Endodermal cell (in vitro differentiated cells): ENCODE results near the gene SRSF1. TPM values are rescaled to one million over a fixed set of nuclear protein-coding genes. Genes with fewer than 3 reads are reported as not detected.

Experiments used
- DNase-seq: peaks from one replicate; pipeline ENCODE4 v3.0.0-alpha.2; 2017
- H3K27ac ChIP-seq: 2 replicates; pipeline ENCODE4 v1.5.1; 2013; ENCODE audit warnings: mild to moderate bottlenecking, low read depth, low read length, moderate library complexity
- H3K27me3 ChIP-seq: 2 replicates; pipeline ENCODE4 v1.6.1; 2013; ENCODE audit warnings: mild to moderate bottlenecking, low read length, moderate library complexity; ENCODE audit not compliant: insufficient read depth, control insufficient read depth, poor library complexity, severe bottlenecking
- H3K36me3 ChIP-seq: 2 replicates; pipeline ENCODE4 v1.7.0; 2013; ENCODE audit warnings: mild to moderate bottlenecking, low read length, moderate library complexity; ENCODE audit not compliant: control insufficient read depth, insufficient read depth
- H3K4me1 ChIP-seq: one replicate; pipeline ENCODE4 v1.7.0; 2013; ENCODE audit warnings: low read length; ENCODE audit not compliant: control insufficient read depth, insufficient read depth
- H3K4me3 ChIP-seq: 2 replicates; pipeline ENCODE4 v1.5.1; 2013; ENCODE audit warnings: mild to moderate bottlenecking, low read length, moderate library complexity
- H3K9ac ChIP-seq: 2 replicates; pipeline ENCODE4 v1.6.1; 2013; ENCODE audit warnings: mild to moderate bottlenecking, low read length, moderate library complexity; ENCODE audit not compliant: poor library complexity, severe bottlenecking; ENCODE audit errors: extremely low read depth
- H3K9me3 ChIP-seq: 2 replicates; pipeline ENCODE4 v1.6.1; 2013; ENCODE audit warnings: mild to moderate bottlenecking, low read length, moderate library complexity; ENCODE audit not compliant: control insufficient read depth
- H3K27ac Mint-ChIP-seq: 2 replicates; pipeline ENCODE4 v1.8.0; 2020; ENCODE audit warnings: mixed read lengths
- H3K27me3 Mint-ChIP-seq: 2 replicates; pipeline ENCODE4 v1.8.0; 2021; ENCODE audit warnings: mild to moderate bottlenecking, mixed read lengths; ENCODE audit not compliant: insufficient read depth
- H3K36me3 Mint-ChIP-seq: 2 replicates; pipeline ENCODE4 v1.8.0; 2020; ENCODE audit warnings: low read depth, mixed read lengths
- H3K4me1 Mint-ChIP-seq: 2 replicates; pipeline ENCODE4 v1.8.0; 2020; ENCODE audit warnings: mixed read lengths
- H3K4me3 Mint-ChIP-seq: 2 replicates; pipeline ENCODE4 v1.8.0; 2020; ENCODE audit warnings: mild to moderate bottlenecking, moderate library complexity, mixed read lengths
- H3K9me3 Mint-ChIP-seq: 2 replicates; pipeline ENCODE4 v1.8.0; 2020; ENCODE audit warnings: mild to moderate bottlenecking, mixed read lengths
- WGBS, 2 experiments: methylation state at CpG; one replicate each; pipeline versions ENCODE4 v1.1.5 to v1.1.7; 2013; ENCODE audit warnings: missing lambda C conversion rate in 2 of 2, mixed read lengths in 1 of 2; ENCODE audit not compliant: insufficient coverage in 1 of 2, insufficient read length in 1 of 2; 5-methylcytosine and 5-hydroxymethylcytosine counted together
- total RNA-seq, 2 donors: library from RNA; stranded (reverse); fragmentation: NEBNext Ultra II Directional in 1 of 2; extraction: Animal tissue kit (Norgen Biotek cat#: 25700) in 1 of 2; gene quantifications; 2 replicates in 1 of 2; 3 replicates in 1 of 2; pipeline ENCODE4 v1.2.1, GENCODE V29; 2021
- TF ChIP-seq, protein P1 (sequence below): fragments of 200-600 bp; sonication (generic); conservative IDR thresholded peaks from 2 replicates; pipeline ENCODE4 v1.5.0; 2021; ENCODE audit warnings: antibody characterized with exemption, mild to moderate bottlenecking

SRSF1 gene
- total RNA-seq, 2 donors from 2014 or later: 339 to 361 TPM

DNA sequence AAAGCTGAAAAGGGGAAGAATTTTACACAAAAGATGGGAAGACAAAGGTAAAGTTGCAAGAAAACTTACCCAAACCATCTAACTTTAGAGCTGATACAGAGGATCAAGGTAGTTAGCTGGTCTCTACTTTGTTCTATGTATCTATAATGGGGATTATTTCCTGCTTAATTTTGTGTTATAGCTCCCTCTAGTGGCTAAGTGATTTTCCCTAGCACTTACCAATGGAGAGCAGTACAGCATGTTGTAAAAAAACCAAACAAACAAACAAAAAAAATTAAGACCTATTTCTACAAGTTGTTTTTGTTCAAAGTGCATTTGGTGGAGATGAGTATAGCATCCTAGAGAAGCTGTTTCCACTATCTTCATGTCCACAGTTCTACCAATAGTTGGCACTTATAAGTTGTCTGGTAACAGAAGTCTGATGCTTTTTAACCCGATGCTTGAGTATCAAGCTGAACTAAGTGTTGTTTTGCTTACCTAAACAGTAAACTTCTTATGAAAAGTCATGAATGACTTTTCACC lies 7.5 kb downstream of the SRSF1 start:
- Histone ChIP-seq H3K9me3 (no peaks in the 10 kb centered on the region), H3K4me3 (no peak overlapping the region), H3K36me3 (peaks cover 82% of the 10 kb centered on the region), H3K27me3 (no peaks in the 10 kb centered on the region), H3K4me1 (peaks cover 16% of the 10 kb centered on the region), H3K27ac (no peak overlapping the region), H3K9ac (no peak overlapping the region)
- WGBS, 2 experiments: 100% methylated on average over 1 of the region's 1 CpG; no CpG with 5 or more reads in 1 of the 2 experiments
- Mint-ChIP-seq H3K9me3 (no peaks in the 10 kb centered on the region), H3K27ac (no peak overlapping the region), H3K4me1 (peaks cover 42% of the 10 kb centered on the region), H3K4me3 (no peak overlapping the region), H3K27me3 (no peaks in the 10 kb centered on the region), H3K36me3 (peaks cover 51% of the 10 kb centered on the region)
- TF ChIP-seq, protein P1, sequence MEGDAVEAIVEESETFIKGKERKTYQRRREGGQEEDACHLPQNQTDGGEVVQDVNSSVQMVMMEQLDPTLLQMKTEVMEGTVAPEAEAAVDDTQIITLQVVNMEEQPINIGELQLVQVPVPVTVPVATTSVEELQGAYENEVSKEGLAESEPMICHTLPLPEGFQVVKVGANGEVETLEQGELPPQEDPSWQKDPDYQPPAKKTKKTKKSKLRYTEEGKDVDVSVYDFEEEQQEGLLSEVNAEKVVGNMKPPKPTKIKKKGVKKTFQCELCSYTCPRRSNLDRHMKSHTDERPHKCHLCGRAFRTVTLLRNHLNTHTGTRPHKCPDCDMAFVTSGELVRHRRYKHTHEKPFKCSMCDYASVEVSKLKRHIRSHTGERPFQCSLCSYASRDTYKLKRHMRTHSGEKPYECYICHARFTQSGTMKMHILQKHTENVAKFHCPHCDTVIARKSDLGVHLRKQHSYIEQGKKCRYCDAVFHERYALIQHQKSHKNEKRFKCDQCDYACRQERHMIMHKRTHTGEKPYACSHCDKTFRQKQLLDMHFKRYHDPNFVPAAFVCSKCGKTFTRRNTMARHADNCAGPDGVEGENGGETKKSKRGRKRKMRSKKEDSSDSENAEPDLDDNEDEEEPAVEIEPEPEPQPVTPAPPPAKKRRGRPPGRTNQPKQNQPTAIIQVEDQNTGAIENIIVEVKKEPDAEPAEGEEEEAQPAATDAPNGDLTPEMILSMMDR: peak; percentile 92
- no peak for DNase-seq

DNA sequence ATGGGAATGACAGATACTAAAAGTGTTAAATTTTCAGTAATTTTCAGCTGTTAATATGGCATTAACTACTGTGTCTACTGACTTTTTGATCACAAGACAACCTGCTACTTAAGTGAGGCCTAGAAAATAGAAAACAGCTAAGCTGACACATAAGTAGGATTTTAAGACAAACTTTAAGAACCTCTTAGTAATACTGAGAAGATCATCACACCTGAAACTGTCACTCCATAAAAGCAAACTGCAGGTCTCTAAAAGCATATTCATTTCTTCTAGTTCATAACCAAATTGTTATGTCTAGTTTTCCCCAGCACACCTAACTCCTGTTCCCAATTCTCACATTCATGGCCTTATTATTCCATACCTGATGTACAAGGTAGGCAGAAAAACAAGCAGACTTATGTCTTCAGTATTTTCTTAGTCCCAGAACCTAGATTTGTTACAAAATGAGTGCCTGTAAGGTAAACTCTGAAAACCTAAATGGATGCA lies 8.0 kb downstream of the SRSF1 start:
- no peak overlapping the region for H3K27ac ChIP-seq
- Mint-ChIP-seq H3K27me3 (no peaks in the 10 kb centered on the region), H3K36me3 (peaks cover 47% of the 10 kb centered on the region), H3K27ac (no peak overlapping the region), H3K4me1 (peaks cover 42% of the 10 kb centered on the region), H3K9me3 (no peaks in the 10 kb centered on the region), H3K4me3 (no peak overlapping the region)
- DNase-seq: no peak
- H3K4me3 ChIP-seq: no peak overlapping the region
- H3K4me1 ChIP-seq: peaks cover 11% of the 10 kb centered on the region
- no peaks in the 10 kb centered on the region for H3K9me3 ChIP-seq
- no peaks in the 10 kb centered on the region for H3K27me3 ChIP-seq
- peaks cover 77% of the 10 kb centered on the region for H3K36me3 ChIP-seq
- H3K9ac ChIP-seq: no peak overlapping the region
- TF ChIP-seq, protein P1: no peak

DNA sequence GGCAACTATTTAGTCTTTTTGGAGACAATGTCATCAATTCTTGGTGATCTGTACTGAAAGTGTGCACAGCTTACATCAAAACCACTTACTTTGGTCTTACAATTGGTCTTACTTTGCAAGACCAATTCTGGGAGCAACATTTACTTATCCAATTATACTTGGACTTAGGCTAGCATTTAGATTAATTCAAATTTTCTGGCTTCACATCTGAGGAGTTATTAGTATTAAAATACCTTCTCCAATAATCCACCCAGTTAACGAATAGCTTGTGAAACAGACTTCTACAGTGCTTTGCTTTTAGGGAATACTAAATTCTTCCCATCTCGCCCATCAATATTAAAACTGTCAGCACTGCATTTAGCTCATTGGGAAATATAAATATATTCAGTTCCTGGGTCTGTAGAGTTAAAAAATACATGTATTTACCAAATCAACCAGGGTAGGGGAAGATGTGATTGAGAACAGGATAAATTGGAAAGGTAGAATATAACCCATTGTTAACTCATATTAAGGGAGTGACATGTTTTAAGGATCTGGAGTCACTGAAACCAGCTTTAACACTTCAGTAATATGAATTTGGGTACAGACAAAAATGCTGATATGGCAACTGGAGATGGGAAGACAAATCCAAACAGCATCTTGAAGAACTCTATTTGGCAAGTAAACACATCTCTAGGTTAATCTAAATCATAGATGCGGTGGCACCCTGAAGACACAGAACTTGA lies 9.8 kb downstream of the SRSF1 start:
- 99 to 100% methylated on average over 1 to 3 of the region's 3 CpGs for WGBS, 2 experiments
- no peak overlapping the region for H3K9ac ChIP-seq
- H3K9me3 Mint-ChIP-seq: no peaks in the 10 kb centered on the region
- peaks cover 59% of the 10 kb centered on the region for H3K36me3 ChIP-seq
- H3K27me3 Mint-ChIP-seq: no peaks in the 10 kb centered on the region
- no peak overlapping the region for H3K27ac ChIP-seq
- no peak for DNase-seq
- H3K4me1 Mint-ChIP-seq: peaks cover 36% of the 10 kb centered on the region
- H3K27ac Mint-ChIP-seq: no peak overlapping the region
- no peak overlapping the region for H3K4me3 ChIP-seq
- H3K4me3 Mint-ChIP-seq: no peak overlapping the region
- no peaks in the 10 kb centered on the region for H3K9me3 ChIP-seq
- no peaks in the 10 kb centered on the region for H3K27me3 ChIP-seq
- peaks cover 9% of the 10 kb centered on the region for H3K4me1 ChIP-seq
- H3K36me3 Mint-ChIP-seq: peaks cover 30% of the 10 kb centered on the region
- TF ChIP-seq, protein P1: no peak
